Measurements from ENCODE around the gene TBXT. TPM values are rescaled to one million over a fixed set of nuclear protein-coding genes. Genes with fewer than 3 reads are reported as not detected.

The TBXT gene
- total RNA-seq, 4 donors from 2014 or later: not detected

DNA sequence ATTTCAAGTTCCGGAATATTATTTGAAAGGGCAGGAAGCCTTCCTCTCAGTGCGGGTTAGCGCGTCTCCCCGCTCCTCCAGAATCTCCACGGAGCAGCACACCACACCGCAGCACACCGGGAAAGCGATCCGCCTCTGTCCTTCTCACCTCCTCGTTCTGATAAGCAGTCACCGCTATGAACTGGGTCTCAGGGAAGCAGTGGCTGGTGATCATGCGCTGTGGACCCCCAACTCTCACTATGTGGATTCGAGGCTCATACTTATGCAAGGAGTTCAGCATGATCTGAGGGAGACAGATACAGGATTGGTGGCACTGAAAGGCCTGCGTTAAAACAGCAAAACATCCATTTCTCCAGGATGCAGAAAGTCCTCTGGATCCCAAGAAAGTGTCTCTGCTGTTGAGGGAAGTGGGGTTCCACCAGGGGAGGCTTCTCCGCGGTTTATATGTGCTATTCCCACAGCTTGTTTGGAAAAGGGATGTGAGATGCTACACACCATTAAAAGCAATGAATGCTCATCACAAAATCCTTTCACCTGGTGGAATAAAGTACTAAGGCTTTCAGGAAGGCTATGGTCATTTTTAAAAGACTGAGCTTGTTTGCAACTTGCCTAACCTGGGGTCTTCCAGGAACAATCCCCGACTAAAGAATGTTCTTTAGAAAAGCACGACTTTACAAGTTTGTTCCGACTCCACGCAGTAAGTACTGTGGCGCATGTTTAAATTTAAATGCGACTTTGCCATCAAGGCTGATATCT is 1.9 kb downstream of the TBXT start:
- Histone ChIP-seq H3K9me3 (no peaks in the 10 kb centered on the region), H3K4me3 (no peak overlapping the region), H3K27me3 (peaks cover 0 to 61% of the 10 kb centered on the region in 2 donors), H3K27ac (no peak overlapping the region), H3K36me3 (no peaks in the 10 kb centered on the region), H3K4me1 (peaks cover 0 to 33% (median 10%) of the 10 kb centered on the region in 4 donors)
- TF ChIP-seq, protein P1, sequence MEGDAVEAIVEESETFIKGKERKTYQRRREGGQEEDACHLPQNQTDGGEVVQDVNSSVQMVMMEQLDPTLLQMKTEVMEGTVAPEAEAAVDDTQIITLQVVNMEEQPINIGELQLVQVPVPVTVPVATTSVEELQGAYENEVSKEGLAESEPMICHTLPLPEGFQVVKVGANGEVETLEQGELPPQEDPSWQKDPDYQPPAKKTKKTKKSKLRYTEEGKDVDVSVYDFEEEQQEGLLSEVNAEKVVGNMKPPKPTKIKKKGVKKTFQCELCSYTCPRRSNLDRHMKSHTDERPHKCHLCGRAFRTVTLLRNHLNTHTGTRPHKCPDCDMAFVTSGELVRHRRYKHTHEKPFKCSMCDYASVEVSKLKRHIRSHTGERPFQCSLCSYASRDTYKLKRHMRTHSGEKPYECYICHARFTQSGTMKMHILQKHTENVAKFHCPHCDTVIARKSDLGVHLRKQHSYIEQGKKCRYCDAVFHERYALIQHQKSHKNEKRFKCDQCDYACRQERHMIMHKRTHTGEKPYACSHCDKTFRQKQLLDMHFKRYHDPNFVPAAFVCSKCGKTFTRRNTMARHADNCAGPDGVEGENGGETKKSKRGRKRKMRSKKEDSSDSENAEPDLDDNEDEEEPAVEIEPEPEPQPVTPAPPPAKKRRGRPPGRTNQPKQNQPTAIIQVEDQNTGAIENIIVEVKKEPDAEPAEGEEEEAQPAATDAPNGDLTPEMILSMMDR (IDR thresholded peaks at IDR 0.05): no peak
- TF ChIP-seq EP300 (IDR thresholded peaks at IDR 0.05) (no peak), POLR2A (IDR thresholded peaks at IDR 0.05) (no peak)
- no peak for DNase-seq (ENCODE audit: low spot score in 2 of 2)
- WGBS, 2 donors: 9 to 13% methylated on average over 23 of the region's 23 CpGs

DNA sequence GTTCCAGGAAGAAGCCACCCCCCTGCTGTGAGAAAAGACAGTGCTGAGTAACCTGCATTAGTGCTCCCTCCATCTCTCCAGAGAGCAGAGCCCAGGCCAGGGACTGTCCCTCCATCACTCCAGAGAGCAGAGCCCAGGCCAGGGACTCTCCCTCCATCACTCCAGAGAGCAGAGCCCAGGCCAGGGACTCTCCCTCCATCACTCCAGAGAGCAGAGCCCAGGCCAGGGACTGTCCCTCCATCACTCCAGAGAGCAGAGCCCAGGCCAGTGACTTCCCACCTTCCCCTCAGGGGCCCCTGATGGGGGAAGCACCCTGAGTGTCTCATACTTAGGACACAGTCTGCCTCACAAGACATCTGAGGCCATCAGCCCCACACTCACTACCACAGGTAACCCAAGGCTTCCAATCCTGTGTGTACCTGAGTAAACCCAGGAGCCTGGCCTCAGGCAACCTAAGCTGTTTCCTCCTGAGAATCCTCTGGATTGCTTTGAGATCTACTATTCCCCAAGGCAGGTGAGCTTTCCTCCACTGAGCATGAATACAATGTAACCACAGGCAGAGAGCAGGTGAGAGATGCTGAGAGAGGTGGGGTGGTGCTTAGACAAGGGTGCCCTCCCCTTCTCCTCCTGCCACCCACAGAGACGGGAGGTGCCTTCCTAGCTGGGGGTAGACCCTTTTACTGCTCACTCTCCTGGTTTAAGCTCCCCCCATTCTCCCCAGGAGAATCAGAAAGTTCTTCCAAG is 4.9 kb downstream of the TBXT start:
- Histone ChIP-seq H3K27me3 (peaks cover 0 to 32% of the 10 kb centered on the region in 2 donors), H3K4me1 (peaks cover 0 to 16% (median 7%) of the 10 kb centered on the region in 4 donors), H3K36me3 (no peaks in the 10 kb centered on the region), H3K9me3 (no peaks in the 10 kb centered on the region), H3K27ac (no peak overlapping the region), H3K4me3 (no peak overlapping the region)
- TF ChIP-seq, protein P1 (IDR thresholded peaks at IDR 0.05): no peak
- TF ChIP-seq EP300 (IDR thresholded peaks at IDR 0.05) (no peak), POLR2A (IDR thresholded peaks at IDR 0.05) (no peak)
- WGBS, 2 donors: 58% methylated on average over 1 of the region's 1 CpG
- no peak for DNase-seq (ENCODE audit: low spot score in 2 of 2)

DNA sequence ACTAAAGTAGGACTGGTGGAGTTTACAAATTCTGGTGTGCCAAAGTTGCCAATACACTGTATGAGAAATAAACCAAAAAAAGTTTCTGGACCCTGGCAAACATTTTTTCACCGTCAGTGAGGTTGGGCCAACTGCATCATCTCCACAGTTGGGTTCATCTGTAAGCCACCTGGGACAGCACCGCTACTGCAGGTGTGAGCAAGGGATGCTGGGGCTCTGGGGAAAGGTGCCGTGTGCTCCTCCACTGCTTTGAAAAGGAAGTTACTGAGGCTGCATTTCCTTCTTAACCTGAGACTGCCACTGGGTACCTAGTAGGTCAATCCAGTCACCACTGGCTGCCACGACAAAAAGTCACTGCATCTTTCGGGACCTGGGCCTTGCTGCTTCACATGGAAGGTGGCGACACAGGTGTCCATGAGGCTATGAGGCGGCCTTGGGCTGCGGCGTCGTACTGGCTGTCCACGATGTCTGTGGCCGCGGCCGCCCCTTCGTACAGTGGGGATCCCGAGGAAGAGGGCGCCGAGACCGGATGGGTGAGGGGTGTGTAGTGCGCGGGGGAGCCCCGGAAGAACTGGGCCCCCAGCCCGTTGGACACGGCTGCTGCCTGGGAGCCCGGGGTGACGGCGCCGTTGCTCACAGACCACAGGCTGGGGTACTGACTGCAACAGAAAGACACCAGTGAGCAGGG is 9.6 kb downstream of the TBXT start:
- DNase-seq (ENCODE audit: low spot score in 2 of 2): no peak
- Histone ChIP-seq H3K27me3 (no peaks in the 10 kb centered on the region), H3K4me1 (no peaks in the 10 kb centered on the region), H3K36me3 (no peaks in the 10 kb centered on the region), H3K4me3 (no peak overlapping the region), H3K27ac (no peak overlapping the region), H3K9me3 (no peaks in the 10 kb centered on the region)
- 87 to 89% methylated on average over 28 of the region's 28 CpGs for WGBS, 2 donors
- TF ChIP-seq POLR2A (IDR thresholded peaks at IDR 0.05): no peak
- TF ChIP-seq EP300 (IDR thresholded peaks at IDR 0.05): no peak
- TF ChIP-seq, protein P1 (IDR thresholded peaks at IDR 0.05): no peak

DNA sequence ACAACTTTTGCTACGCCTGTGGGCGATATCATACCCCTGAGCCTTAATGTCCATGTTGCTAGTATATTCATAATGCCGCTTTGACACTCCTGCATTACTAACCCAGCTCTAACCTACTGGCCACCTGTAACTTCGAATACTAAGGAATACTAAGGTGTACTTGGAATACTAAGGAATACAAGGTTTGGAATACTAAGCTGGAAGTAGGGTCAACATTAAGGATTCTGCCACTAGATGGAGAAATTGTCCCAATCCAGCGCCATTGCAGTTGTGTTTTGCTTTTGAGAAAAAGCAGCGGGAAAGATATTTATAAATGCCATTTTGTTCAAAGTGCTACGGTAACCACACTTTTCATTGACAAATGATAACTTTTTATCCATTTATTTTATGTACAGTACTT is 10.7 kb downstream of the TBXT start:
- no peak for DNase-seq (ENCODE audit: low spot score in 2 of 2)
- WGBS, 2 donors: 45 to 46% methylated on average over 7 of the region's 7 CpGs
- Histone ChIP-seq H3K27me3 (no peaks in the 10 kb centered on the region), H3K36me3 (no peaks in the 10 kb centered on the region), H3K4me1 (no peaks in the 10 kb centered on the region), H3K27ac (no peak overlapping the region), H3K9me3 (no peaks in the 10 kb centered on the region), H3K4me3 (no peak overlapping the region)
- TF ChIP-seq POLR2A (IDR thresholded peaks at IDR 0.05): no peak
- TF ChIP-seq, protein P1 (IDR thresholded peaks at IDR 0.05): peak in 1 of 5 experiments; percentile 14
